ENCODE results near the gene GPRC5B. TPM values are rescaled to one million over a fixed set of nuclear protein-coding genes. Genes with fewer than 3 reads are reported as not detected.

Gene GPRC5B
- total RNA-seq: 1 to 10 TPM; 2.5 to 2.9 TPM
- total RNA-seq: 0.46 to 0.53 reads per million in 2 donors

- peaks cover 3% of the 10 kb centered on the region for H3K36me3 Mint-ChIP-seq (ENCODE audit: low read depth)
- peak within 1 kb of the TSS; percentile 78 for H3K27ac Mint-ChIP-seq
- peak within 1 kb of the TSS; percentile 94 for H3K4me3 Mint-ChIP-seq
Observed at GRCh38 chr16:19884611-19885450, at the start of gene GPRC5B. Gene GPRC5B (minus strand): TSS chr16:19884848. CDS start chr16:19872845, 12,003 bp downstream.

GRCh38 chr16:19933740-19934139 is 49.1 kb upstream of the GPRC5B start:
- peaks cover 2% of the 10 kb centered on the region for H3K36me3 Mint-ChIP-seq (ENCODE audit: low read depth)
- no peaks in the 10 kb centered on the region for H3K9me3 ChIP-seq (ENCODE audit: control insufficient read depth, low read length, poor library complexity, severe bottlenecking)
- no peaks in the 10 kb centered on the region for H3K4me1 Mint-ChIP-seq
- no peak for DNase-seq
- H3K27ac Mint-ChIP-seq: no peak overlapping the region
- H3K27me3 Mint-ChIP-seq: peaks cover 41% of the 10 kb centered on the region
- ATAC-seq: no peak
- H3K4me3 Mint-ChIP-seq: no peak overlapping the region

More at GRCh38 chr16:19884611-19885450, at the start of gene GPRC5B:
- DNase-seq (peak; percentile 35 to 61 (median 57)), ATAC-seq (peak; percentile 82)
- no peaks in the 10 kb centered on the region for H3K9me3 ChIP-seq (ENCODE audit: control insufficient read depth, low read length, poor library complexity, severe bottlenecking)
- Mint-ChIP-seq H3K4me1 (peaks cover 26% of the 10 kb centered on the region), H3K27me3 (peaks cover 26% of the 10 kb centered on the region)

- peaks cover 37% of the 10 kb centered on the region for H3K27me3 Mint-ChIP-seq
- no peak overlapping the region for H3K27ac Mint-ChIP-seq
- H3K4me3 Mint-ChIP-seq: no peak overlapping the region
- no peaks in the 10 kb centered on the region for H3K36me3 Mint-ChIP-seq (ENCODE audit: low read depth)
- no peaks in the 10 kb centered on the region for H3K4me1 Mint-ChIP-seq
- no peaks in the 10 kb centered on the region for H3K9me3 ChIP-seq (ENCODE audit: control insufficient read depth, low read length, poor library complexity, severe bottlenecking)
- ATAC-seq: no peak
- DNase-seq: no peak
Observed at GRCh38 chr16:19929062-19929511, 44.4 kb upstream of the GPRC5B start.

- H3K4me1 Mint-ChIP-seq: no peaks in the 10 kb centered on the region
- no peaks in the 10 kb centered on the region for H3K9me3 ChIP-seq (ENCODE audit: control insufficient read depth, low read length, poor library complexity, severe bottlenecking)
- H3K27ac Mint-ChIP-seq: no peak overlapping the region
- H3K36me3 Mint-ChIP-seq (ENCODE audit: low read depth): no peaks in the 10 kb centered on the region
- peaks cover 31% of the 10 kb centered on the region for H3K27me3 Mint-ChIP-seq
- no peak overlapping the region for H3K4me3 Mint-ChIP-seq
- ATAC-seq (no peak), DNase-seq (no peak)
Observed at GRCh38 chr16:19928432-19928831, 43.8 kb upstream of the GPRC5B start.

- ATAC-seq: no peak
- H3K27me3 Mint-ChIP-seq: peaks cover 26% of the 10 kb centered on the region
- H3K27ac Mint-ChIP-seq: no peak overlapping the region
- DNase-seq: no peak
- no peaks in the 10 kb centered on the region for H3K4me1 Mint-ChIP-seq
- H3K9me3 ChIP-seq (ENCODE audit: control insufficient read depth, low read length, poor library complexity, severe bottlenecking): no peaks in the 10 kb centered on the region
- no peak overlapping the region for H3K4me3 Mint-ChIP-seq
- H3K36me3 Mint-ChIP-seq (ENCODE audit: low read depth): no peaks in the 10 kb centered on the region
Observed at GRCh38 chr16:19926449-19927390, 42.1 kb upstream of the GPRC5B start.

GRCh38 chr16:19923396-19923795 is 38.7 kb upstream of the GPRC5B start:
- no peaks in the 10 kb centered on the region for H3K9me3 ChIP-seq (ENCODE audit: control insufficient read depth, low read length, poor library complexity, severe bottlenecking)
- ATAC-seq: no peak
- no peak for DNase-seq
- Mint-ChIP-seq H3K4me1 (peaks cover 2% of the 10 kb centered on the region), H3K27ac (no peak overlapping the region), H3K36me3 (ENCODE audit: low read depth) (no peaks in the 10 kb centered on the region), H3K27me3 (peaks cover 15% of the 10 kb centered on the region), H3K4me3 (no peak overlapping the region)

DNA sequence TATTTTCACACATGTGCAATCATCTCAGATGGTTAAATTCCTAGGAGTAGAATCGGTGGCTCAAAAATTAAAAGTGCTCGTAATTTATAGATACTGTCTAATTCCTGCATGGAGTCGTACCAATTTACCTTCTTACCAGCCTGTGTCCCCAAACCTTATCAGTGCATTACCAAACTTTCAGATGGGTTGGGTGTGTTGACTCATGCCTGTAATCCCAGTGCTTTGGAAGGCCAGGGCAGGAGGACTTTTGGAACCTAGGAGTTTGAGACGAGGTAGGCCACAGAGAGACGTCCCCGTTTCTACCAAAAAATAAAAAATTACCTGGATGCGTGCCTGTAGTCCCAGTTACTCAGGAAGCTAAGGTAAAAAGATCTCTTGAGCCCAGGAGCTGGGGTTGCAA is 34.5 kb upstream of the GPRC5B start:
- Mint-ChIP-seq H3K4me1 (peaks cover 2% of the 10 kb centered on the region), H3K36me3 (ENCODE audit: low read depth) (no peaks in the 10 kb centered on the region), H3K27ac (no peak overlapping the region), H3K27me3 (peaks cover 13% of the 10 kb centered on the region), H3K4me3 (no peak overlapping the region)
- ATAC-seq: no peak
- no peak for DNase-seq
- H3K9me3 ChIP-seq (ENCODE audit: control insufficient read depth, low read length, poor library complexity, severe bottlenecking): no peaks in the 10 kb centered on the region

DNA sequence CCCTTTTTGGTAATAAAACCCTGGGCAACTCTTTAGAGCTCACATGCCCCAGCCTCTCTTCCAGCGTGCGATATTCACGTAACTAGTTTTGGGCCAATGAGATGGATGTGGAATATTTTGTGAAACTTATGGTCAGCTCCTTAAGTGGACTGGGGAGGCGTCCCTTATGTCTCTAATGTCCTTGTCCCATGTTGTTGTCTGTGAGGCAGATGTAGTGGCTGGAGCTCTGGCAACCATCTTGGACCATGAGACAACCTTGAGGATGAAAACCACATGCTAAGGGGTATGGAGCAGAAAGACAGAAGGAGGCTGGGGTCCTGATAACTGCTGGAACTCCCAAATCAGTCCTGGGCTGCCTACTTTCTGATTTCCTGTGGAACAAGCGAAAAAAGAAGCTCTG is 31.4 kb upstream of the GPRC5B start:
- Mint-ChIP-seq H3K4me3 (no peak overlapping the region), H3K36me3 (ENCODE audit: low read depth) (peaks cover under 1% of the 10 kb centered on the region), H3K4me1 (peaks cover 2% of the 10 kb centered on the region), H3K27me3 (peaks cover 28% of the 10 kb centered on the region), H3K27ac (no peak overlapping the region)
- H3K9me3 ChIP-seq (ENCODE audit: control insufficient read depth, low read length, poor library complexity, severe bottlenecking): no peaks in the 10 kb centered on the region
- DNase-seq (no peak), ATAC-seq (no peak)

DNA sequence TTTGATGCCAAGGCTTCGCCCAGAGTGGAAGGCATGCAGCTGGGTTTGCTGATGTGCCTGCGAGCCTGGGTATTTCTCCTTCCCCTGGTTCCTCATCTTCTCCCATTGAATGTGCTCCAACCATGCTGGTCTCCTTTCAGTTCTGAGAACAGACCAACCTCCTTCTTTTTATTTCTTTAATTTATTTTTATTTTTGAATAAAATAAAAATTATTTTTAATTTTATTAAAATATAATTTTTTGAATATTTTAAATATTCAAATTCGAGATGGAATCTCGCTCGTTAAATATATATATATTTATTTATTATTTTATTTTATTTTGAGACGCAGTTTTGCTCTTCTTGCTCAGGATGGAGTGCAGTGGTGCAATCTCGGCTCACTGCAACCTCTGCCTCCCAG is 30.2 kb upstream of the GPRC5B start:
- peaks cover 2% of the 10 kb centered on the region for H3K36me3 Mint-ChIP-seq (ENCODE audit: low read depth)
- H3K4me1 Mint-ChIP-seq: no peaks in the 10 kb centered on the region
- no peak for DNase-seq
- no peak overlapping the region for H3K4me3 Mint-ChIP-seq
- H3K27ac Mint-ChIP-seq: no peak overlapping the region
- peaks cover 33% of the 10 kb centered on the region for H3K27me3 Mint-ChIP-seq
- ATAC-seq: no peak
- no peaks in the 10 kb centered on the region for H3K9me3 ChIP-seq (ENCODE audit: control insufficient read depth, low read length, poor library complexity, severe bottlenecking)

GRCh38 chr16:19913340-19913645 is 28.6 kb upstream of the GPRC5B start:
- Mint-ChIP-seq H3K36me3 (ENCODE audit: low read depth) (peaks cover 2% of the 10 kb centered on the region), H3K27ac (peak overlapping the region; percentile 32), H3K27me3 (peaks cover 35% of the 10 kb centered on the region), H3K4me1 (no peaks in the 10 kb centered on the region), H3K4me3 (no peak overlapping the region)
- ATAC-seq: no peak
- no peaks in the 10 kb centered on the region for H3K9me3 ChIP-seq (ENCODE audit: control insufficient read depth, low read length, poor library complexity, severe bottlenecking)
- no peak for DNase-seq

DNA sequence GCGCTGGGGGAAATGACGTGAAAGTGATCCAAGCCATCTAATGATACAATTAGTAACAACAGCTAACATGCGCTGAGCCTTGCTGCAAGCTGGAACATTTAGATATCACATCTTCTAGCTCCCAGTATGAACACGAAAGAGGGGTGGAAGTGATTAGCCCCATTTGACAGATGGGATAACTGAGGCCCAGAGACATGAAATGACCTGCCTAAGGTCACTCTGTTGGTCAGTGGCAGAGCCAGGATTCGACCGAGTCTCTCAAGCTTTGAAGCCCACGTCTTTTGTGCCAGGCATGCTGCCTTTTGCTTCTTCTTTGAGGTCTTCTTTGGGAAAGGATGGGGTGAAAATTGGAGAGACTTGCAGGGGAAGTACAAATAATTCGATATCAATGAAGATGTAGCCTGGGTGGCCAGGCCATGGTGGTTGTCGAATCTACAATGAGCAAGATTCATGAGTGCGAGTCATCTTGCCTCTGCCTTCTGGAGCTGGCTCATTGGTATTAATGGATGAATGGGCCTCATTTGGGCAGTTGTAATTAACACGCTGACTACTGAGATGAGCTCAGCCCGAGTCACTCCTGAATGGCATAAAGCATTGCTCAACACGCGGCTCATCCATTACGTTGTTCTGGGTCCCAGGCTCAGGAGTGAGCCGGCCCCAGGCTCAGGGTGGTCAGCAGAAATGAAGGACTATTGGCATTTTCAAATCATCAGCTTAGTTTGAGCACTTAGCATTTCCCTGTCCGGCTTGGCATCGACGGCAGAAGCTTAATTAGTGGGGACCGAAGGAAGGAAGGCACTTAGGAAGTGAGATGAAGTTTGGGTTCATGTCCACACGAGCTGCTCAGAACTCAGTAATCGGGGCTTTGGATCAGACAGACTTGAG is 28.0 kb upstream of the GPRC5B start:
- no peaks in the 10 kb centered on the region for H3K9me3 ChIP-seq (ENCODE audit: control insufficient read depth, low read length, poor library complexity, severe bottlenecking)
- no peak for ATAC-seq
- Mint-ChIP-seq H3K4me1 (peaks cover 3% of the 10 kb centered on the region), H3K36me3 (ENCODE audit: low read depth) (peaks cover 2% of the 10 kb centered on the region), H3K27ac (peak overlapping the region; percentile 32), H3K4me3 (peak overlapping the region; percentile 19), H3K27me3 (peaks cover 41% of the 10 kb centered on the region)
- no peak for DNase-seq

DNA sequence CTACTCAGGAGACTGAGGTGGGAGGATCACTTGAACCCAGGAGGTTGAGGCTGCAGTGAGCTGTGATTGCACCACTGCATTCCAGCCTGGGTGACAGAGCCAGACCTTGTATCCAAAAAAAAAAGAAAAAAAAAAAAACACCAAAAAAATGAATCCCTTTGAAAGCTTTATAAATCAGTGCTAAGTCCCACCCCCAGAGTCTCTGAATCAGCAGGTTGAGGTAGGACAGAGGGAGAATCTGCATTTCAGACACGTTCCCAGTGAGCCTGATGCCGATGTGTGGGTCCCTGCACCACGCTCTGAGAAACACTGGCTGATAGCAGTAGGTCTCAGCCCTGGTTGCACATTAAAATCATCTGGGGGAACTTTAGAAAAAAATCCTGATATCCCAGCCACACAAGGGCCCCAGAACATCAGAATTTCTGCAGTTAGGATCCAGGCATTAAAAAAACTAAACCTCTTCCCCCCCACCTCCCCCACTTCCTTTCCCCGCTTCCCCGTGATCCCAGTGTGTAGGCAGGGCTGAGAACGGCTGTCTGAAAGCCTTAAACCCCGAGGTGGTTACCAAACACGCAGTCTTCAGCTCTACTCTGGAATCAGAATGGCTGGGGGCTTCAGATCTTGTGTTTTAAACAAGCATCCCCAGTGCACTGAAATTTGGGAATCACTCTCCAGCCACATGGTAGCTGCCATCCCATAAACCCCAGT is 27.3 kb upstream of the GPRC5B start:
- no peak for ATAC-seq
- no peak overlapping the region for H3K4me3 Mint-ChIP-seq
- H3K27me3 Mint-ChIP-seq: peaks cover 43% of the 10 kb centered on the region
- H3K9me3 ChIP-seq (ENCODE audit: control insufficient read depth, low read length, poor library complexity, severe bottlenecking): no peaks in the 10 kb centered on the region
- no peak for DNase-seq
- peaks cover 10% of the 10 kb centered on the region for H3K4me1 Mint-ChIP-seq
- peaks cover 2% of the 10 kb centered on the region for H3K36me3 Mint-ChIP-seq (ENCODE audit: low read depth)
- no peak overlapping the region for H3K27ac Mint-ChIP-seq
